Gastroesophageal sphincter (tissue), 3 donors: ENCODE data around the gene ATAD2B.

Experiments
- EP300 ChIP-seq: sonication (generic); formaldehyde crosslinking; IDR thresholded peaks from one replicate; pipeline ENCODE4 v1.6.1; 2017; ENCODE audit warnings: antibody characterized with exemption, mild to moderate bottlenecking
- POLR2A ChIP-seq, 2 donors: fragments of 450-650 bp; IDR thresholded peaks; one replicate each; pipeline ENCODE4 v1.6.1; 2017; ENCODE audit warnings: antibody characterized with exemption in 2 of 2, mild to moderate bottlenecking in 2 of 2, moderate library complexity in 1 of 2
- POLR2AphosphoS5 ChIP-seq: sonication (generic); formaldehyde crosslinking; IDR thresholded peaks from one replicate; pipeline ENCODE4 v1.6.1; 2017; ENCODE audit warnings: antibody characterized with exemption
- TF ChIP-seq, protein P1 (sequence below), 4 experiments: fragments of 200-600 bp in 2 of 4; fragments of 450-650 bp in 2 of 4; sonication (generic) in 1 of 4; IDR thresholded peaks; one replicate each; pipeline ENCODE4 v1.5.1; 2017 to 2019; ENCODE audit warnings: antibody characterized with exemption in 4 of 4, mild to moderate bottlenecking in 2 of 4, moderate library complexity in 2 of 4

DNA sequence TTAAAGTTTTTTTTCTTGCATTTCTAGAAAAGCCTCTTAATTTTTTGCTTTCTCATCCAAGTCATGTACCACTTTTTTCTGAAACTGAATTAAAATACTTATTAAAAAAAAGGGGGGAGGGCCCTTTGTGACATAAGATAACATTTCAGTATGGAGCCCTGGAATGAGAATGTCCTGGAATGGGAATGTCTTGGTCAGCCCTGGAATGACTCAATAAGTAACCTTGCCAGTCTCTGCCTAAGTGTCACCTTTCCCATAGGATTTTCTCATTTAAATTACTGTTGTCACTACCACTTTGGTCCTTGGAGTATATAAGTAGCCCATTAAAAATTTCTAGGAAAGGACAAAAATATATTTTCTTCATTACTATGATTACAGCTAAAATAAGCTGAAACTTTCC lies 18.1 kb upstream of the ATAD2B start:
- TF ChIP-seq POLR2A (IDR thresholded peaks at IDR 0.05) (no peak), EP300 (no peak), POLR2AphosphoS5 (no peak)
- TF ChIP-seq, protein P1, sequence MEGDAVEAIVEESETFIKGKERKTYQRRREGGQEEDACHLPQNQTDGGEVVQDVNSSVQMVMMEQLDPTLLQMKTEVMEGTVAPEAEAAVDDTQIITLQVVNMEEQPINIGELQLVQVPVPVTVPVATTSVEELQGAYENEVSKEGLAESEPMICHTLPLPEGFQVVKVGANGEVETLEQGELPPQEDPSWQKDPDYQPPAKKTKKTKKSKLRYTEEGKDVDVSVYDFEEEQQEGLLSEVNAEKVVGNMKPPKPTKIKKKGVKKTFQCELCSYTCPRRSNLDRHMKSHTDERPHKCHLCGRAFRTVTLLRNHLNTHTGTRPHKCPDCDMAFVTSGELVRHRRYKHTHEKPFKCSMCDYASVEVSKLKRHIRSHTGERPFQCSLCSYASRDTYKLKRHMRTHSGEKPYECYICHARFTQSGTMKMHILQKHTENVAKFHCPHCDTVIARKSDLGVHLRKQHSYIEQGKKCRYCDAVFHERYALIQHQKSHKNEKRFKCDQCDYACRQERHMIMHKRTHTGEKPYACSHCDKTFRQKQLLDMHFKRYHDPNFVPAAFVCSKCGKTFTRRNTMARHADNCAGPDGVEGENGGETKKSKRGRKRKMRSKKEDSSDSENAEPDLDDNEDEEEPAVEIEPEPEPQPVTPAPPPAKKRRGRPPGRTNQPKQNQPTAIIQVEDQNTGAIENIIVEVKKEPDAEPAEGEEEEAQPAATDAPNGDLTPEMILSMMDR (IDR thresholded peaks at IDR 0.05) = no peak
